Measurements from ENCODE around the gene STMN1.

DNA sequence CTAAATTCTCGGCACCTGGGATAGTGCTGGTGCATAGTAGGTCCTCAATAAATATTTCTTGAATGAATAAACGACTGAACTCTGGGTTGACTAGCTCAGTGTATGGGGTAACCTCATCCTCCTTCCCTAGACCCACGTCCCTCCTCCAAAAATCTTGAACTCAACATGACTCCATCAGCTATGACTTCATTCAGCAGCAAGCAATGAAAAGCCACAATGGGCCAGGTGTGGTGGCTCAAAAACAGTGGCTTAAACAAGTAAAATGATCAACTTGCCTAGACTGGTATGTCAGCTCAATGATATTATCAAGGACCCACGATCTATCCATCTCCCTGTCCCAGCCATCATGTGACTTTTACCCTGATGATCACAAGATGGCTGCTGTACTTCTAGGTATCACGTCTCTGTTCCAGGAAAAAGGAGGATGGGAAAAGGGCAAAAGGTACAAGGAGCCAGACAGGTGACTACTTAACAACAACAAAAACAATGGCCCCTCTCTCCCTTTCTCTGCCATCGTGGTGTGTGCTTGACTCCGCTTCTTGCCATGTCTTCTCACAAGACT is 17.7 kb downstream of the STMN1 start:
- TF ChIP-seq, protein P1, sequence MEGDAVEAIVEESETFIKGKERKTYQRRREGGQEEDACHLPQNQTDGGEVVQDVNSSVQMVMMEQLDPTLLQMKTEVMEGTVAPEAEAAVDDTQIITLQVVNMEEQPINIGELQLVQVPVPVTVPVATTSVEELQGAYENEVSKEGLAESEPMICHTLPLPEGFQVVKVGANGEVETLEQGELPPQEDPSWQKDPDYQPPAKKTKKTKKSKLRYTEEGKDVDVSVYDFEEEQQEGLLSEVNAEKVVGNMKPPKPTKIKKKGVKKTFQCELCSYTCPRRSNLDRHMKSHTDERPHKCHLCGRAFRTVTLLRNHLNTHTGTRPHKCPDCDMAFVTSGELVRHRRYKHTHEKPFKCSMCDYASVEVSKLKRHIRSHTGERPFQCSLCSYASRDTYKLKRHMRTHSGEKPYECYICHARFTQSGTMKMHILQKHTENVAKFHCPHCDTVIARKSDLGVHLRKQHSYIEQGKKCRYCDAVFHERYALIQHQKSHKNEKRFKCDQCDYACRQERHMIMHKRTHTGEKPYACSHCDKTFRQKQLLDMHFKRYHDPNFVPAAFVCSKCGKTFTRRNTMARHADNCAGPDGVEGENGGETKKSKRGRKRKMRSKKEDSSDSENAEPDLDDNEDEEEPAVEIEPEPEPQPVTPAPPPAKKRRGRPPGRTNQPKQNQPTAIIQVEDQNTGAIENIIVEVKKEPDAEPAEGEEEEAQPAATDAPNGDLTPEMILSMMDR (IDR thresholded peaks at IDR 0.05), result no peak
- no peak for TF ChIP-seq POLR2A (IDR thresholded peaks at IDR 0.05)
